ENCODE measurements around the gene SLC32A1. TPM values are rescaled to one million over a fixed set of nuclear protein-coding genes. Genes with fewer than 3 reads are reported as not detected.

SLC32A1 gene
- total and polyA plus RNA-seq, 2 of the 13 experiments (the other 11 are each of a cell fraction or from before 2014, with no cell fraction given): not detected

- TF ChIP-seq, protein P1, sequence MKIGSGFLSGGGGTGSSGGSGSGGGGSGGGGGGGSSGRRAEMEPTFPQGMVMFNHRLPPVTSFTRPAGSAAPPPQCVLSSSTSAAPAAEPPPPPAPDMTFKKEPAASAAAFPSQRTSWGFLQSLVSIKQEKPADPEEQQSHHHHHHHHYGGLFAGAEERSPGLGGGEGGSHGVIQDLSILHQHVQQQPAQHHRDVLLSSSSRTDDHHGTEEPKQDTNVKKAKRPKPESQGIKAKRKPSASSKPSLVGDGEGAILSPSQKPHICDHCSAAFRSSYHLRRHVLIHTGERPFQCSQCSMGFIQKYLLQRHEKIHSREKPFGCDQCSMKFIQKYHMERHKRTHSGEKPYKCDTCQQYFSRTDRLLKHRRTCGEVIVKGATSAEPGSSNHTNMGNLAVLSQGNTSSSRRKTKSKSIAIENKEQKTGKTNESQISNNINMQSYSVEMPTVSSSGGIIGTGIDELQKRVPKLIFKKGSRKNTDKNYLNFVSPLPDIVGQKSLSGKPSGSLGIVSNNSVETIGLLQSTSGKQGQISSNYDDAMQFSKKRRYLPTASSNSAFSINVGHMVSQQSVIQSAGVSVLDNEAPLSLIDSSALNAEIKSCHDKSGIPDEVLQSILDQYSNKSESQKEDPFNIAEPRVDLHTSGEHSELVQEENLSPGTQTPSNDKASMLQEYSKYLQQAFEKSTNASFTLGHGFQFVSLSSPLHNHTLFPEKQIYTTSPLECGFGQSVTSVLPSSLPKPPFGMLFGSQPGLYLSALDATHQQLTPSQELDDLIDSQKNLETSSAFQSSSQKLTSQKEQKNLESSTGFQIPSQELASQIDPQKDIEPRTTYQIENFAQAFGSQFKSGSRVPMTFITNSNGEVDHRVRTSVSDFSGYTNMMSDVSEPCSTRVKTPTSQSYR (CRISPR knock-in tag; IDR thresholded peaks at IDR 0.05; ENCODE audit: borderline replicate concordance): peak; percentile 72; the same call in 1 of the 2 replicates
- TF ChIP-seq, protein P2, sequence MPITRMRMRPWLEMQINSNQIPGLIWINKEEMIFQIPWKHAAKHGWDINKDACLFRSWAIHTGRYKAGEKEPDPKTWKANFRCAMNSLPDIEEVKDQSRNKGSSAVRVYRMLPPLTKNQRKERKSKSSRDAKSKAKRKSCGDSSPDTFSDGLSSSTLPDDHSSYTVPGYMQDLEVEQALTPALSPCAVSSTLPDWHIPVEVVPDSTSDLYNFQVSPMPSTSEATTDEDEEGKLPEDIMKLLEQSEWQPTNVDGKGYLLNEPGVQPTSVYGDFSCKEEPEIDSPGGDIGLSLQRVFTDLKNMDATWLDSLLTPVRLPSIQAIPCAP (CRISPR knock-in tag; IDR thresholded peaks at IDR 0.05; ENCODE audit: low read depth): no peak
- TF ChIP-seq SP140L (CRISPR knock-in tag; IDR thresholded peaks at IDR 0.05; ENCODE audit: borderline replicate concordance) (peak; percentile 92; the same call in 1 of the 2 replicates), ZSCAN9 (CRISPR knock-in tag; IDR thresholded peaks at IDR 0.05; ENCODE audit: borderline replicate concordance) (peak; percentile 100), BCL6 (CRISPR knock-in tag; IDR thresholded peaks at IDR 0.05) (peak; percentile 70), ZNF296 (CRISPR knock-in tag; conservative IDR thresholded peaks at IDR 0.05) (no peak), ZNF280D (CRISPR knock-in tag; IDR thresholded peaks at IDR 0.05) (0 out of 2 replicates have a peak, but pooled peaks have one; percentile 34), SATB2 (CRISPR knock-in tag; IDR thresholded peaks at IDR 0.05) (0 out of 2 replicates have a peak, but pooled peaks have one; percentile 86), PRMT3 (CRISPR knock-in tag; IDR thresholded peaks at IDR 0.05; ENCODE audit: borderline replicate concordance, low read depth) (0 out of 2 replicates have a peak, but pooled peaks have one; percentile 70), SAP130 (CRISPR knock-in tag; IDR thresholded peaks at IDR 0.05; ENCODE audit: low read depth) (peak; percentile 78), HBP1 (CRISPR knock-in tag; IDR thresholded peaks at IDR 0.05; ENCODE audit: low read depth) (peak; percentile 80; the same call in 1 of the 2 replicates), ZNF260 (CRISPR knock-in tag; IDR thresholded peaks at IDR 0.05; ENCODE audit: borderline replicate concordance, low read depth) (no peak), FOXK1 (CRISPR knock-in tag; IDR thresholded peaks at IDR 0.05; ENCODE audit: borderline replicate concordance, low read depth) (peak; percentile 90; the same call in 1 of the 2 replicates), RBM39 (IDR thresholded peaks at IDR 0.05; ENCODE audit: low read depth, low read length, poor library complexity, severe bottlenecking) (no peak)
- TF ChIP-seq, protein P3, sequence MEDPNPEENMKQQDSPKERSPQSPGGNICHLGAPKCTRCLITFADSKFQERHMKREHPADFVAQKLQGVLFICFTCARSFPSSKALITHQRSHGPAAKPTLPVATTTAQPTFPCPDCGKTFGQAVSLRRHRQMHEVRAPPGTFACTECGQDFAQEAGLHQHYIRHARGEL (CRISPR knock-in tag; IDR thresholded peaks at IDR 0.05): no peak
- TF ChIP-seq, protein P4, sequence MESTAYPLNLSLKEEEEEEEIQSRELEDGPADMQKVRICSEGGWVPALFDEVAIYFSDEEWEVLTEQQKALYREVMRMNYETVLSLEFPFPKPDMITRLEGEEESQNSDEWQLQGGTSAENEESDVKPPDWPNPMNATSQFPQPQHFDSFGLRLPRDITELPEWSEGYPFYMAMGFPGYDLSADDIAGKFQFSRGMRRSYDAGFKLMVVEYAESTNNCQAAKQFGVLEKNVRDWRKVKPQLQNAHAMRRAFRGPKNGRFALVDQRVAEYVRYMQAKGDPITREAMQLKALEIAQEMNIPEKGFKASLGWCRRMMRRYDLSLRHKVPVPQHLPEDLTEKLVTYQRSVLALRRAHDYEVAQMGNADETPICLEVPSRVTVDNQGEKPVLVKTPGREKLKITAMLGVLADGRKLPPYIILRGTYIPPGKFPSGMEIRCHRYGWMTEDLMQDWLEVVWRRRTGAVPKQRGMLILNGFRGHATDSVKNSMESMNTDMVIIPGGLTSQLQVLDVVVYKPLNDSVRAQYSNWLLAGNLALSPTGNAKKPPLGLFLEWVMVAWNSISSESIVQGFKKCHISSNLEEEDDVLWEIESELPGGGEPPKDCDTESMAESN (CRISPR knock-in tag; conservative IDR thresholded peaks at IDR 0.05): peak; percentile 69; the same call in 1 of the 2 replicates
These were observed 31.6 kb upstream of the SLC32A1 start (continued) for GRCh38 chr20:38692436-38693411.
